Ovary (tissue), 9 donors: ENCODE results near the gene THAP4. TPM values are rescaled to one million over a fixed set of nuclear protein-coding genes. Genes with fewer than 3 reads are reported as not detected.

Source experiments
- DNase-seq, 5 donors: peaks; one replicate each; pipeline ENCODE4 v3.0.0-alpha.2; 2019 to 2020
- H3K27ac ChIP-seq, 2 donors: fragments of 200-600 bp; one replicate each; pipeline versions ENCODE4 v1.5.1 to v1.8.0; 2019 to 2022
- H3K27me3 ChIP-seq: fragments of 200-600 bp; one replicate; pipeline ENCODE4 v1.8.0; 2022
- H3K36me3 ChIP-seq: fragments of 200-600 bp; sonication (generic); one replicate; pipeline ENCODE4 v1.5.1; 2019
- H3K4me1 ChIP-seq: one replicate; pipeline ENCODE4 v1.8.1; 2013; ENCODE audit warnings: mild to moderate bottlenecking, moderate library complexity; ENCODE audit not compliant: insufficient read depth
- H3K4me3 ChIP-seq: fragments of 200-600 bp; sonication (generic); one replicate; pipeline ENCODE4 v1.5.1; 2017
- H3K9me3 ChIP-seq, 2 donors: fragments of 200-600 bp in 1 of 2; sonication (generic) in 1 of 2; one replicate each; pipeline versions ENCODE4 v1.5.1 to v1.8.1; 2013 to 2019; ENCODE audit warnings: mild to moderate bottlenecking in 1 of 2, moderate library complexity in 1 of 2
- CTCF ChIP-seq, 3 donors: fragments of 450-650 bp in 2 of 3; fragments of 200-600 bp in 1 of 3; IDR thresholded peaks; one replicate each; pipeline versions ENCODE4 v1.5.1 to v1.8.0; 2016 to 2022; ENCODE audit warnings: antibody characterized with exemption in 3 of 3, mild to moderate bottlenecking in 1 of 3
- EP300 ChIP-seq: sonication (generic); formaldehyde crosslinking; IDR thresholded peaks from one replicate; pipeline ENCODE4 v1.6.1; 2017; ENCODE audit warnings: antibody characterized with exemption
- POLR2A ChIP-seq: fragments of 450-650 bp; IDR thresholded peaks from one replicate; pipeline ENCODE4 v1.6.1; 2017; ENCODE audit warnings: antibody characterized with exemption, mild to moderate bottlenecking, moderate library complexity
- WGBS, 3 donors: extraction: QIAGEN DNeasy Blood & Tissue Kit in 1 of 3; methylation state at CpG; one replicate each; pipeline versions ENCODE4 v1.1.5 to v1.1.7; 2013 to 2017; 5-methylcytosine and 5-hydroxymethylcytosine counted together
- intact Hi-C, 4 donors: fragments of 100-400 bp; cut with DNase I; formaldehyde crosslinking; loops; one replicate each; pipeline versions ENCODE4 v1.11.0 to v1.15.1; 2022 to 2023
- polyA plus RNA-seq, 2 donors: library from polyadenylated mRNA; stranded (reverse); fragments of 200-250 nt in 1 of 2; fragments of 350-450 nt in 1 of 2; fragmentation: Illumina TruSeq in 1 of 2; extraction: RNeasy Lipid Tissue Mini Kit (QIAGEN cat#74804) in 1 of 2; gene quantifications; one replicate each; pipeline ENCODE4 v1.2.3, GENCODE V29; 2013 to 2014
- total RNA-seq, 7 donors: library from RNA; depleted of rRNA in 2 of 7; stranded (reverse); fragments of >200 nt in 2 of 7; fragmentation: NEBNext Ultra II Directional in 3 of 7; extraction: Animal tissue kit (Norgen Biotek cat#: 25700) in 3 of 7; gene quantifications; one replicate each; pipeline versions ENCODE4 v1.1.0 to v1.2.4, GENCODE V29; 2016 to 2023
- donor health status: DM: no; HTN: no; CAD: no; lungs with moderate emphysema.
- donor health status: DM: no; HTN: no; CAD: no.
- donor health status: Bipolar disorder and iron deficiency.
- donor health status: DM: yes; HTN: yes; CAD: no.
- donor health status: DM: no; HTN: no; CAD: no.
- donor health status: DM: yes; HTN: yes; CAD: no.

THAP4 gene
- total and polyA plus RNA-seq, 9 donors: 12.1 to 54.7 (median 40.3) TPM

GRCh38 chr2:241652142-241652541, 15.2 kb upstream of the THAP4 start:
- TF ChIP-seq POLR2A: no peak
- TF ChIP-seq CTCF (IDR thresholded peaks at IDR 0.05): no peak
- no peak for TF ChIP-seq EP300
- no peaks in the 10 kb centered on the region for H3K4me1 ChIP-seq
- H3K9me3 ChIP-seq: no peaks in the 10 kb centered on the region
- no peak overlapping the region for H3K4me3 ChIP-seq
- DNase-seq: no peak
- H3K27ac ChIP-seq: no peak overlapping the region
- 95 to 97% (median 95%) methylated on average over 9 of the region's 9 CpGs for WGBS, 3 donors
- intact Hi-C loops: loop anchor here in 2 of 4 donors (10.0 kb wide), 1 partner anchor 797 kb away; no protein-coding TSS in a partner anchor
- no peaks in the 10 kb centered on the region for H3K27me3 ChIP-seq
- no peaks in the 10 kb centered on the region for H3K36me3 ChIP-seq

GRCh38 chr2:241649927-241650326, 13.0 kb upstream of the THAP4 start:
- TF ChIP-seq POLR2A: no peak
- no peak for TF ChIP-seq EP300
- TF ChIP-seq CTCF (IDR thresholded peaks at IDR 0.05): no peak
- H3K4me1 ChIP-seq: no peaks in the 10 kb centered on the region
- intact Hi-C loops: loop anchor here in 2 of 4 donors (10.0 kb wide), 1 partner anchor 795 kb away; no protein-coding TSS in a partner anchor
- no peaks in the 10 kb centered on the region for H3K36me3 ChIP-seq
- no peak overlapping the region for H3K27ac ChIP-seq
- no peak for DNase-seq
- WGBS, 3 donors: 91 to 93% (median 92%) methylated on average over 6 of the region's 6 CpGs
- H3K9me3 ChIP-seq: no peaks in the 10 kb centered on the region
- H3K27me3 ChIP-seq: no peaks in the 10 kb centered on the region
- H3K4me3 ChIP-seq: no peak overlapping the region

- Histone ChIP-seq H3K27me3 (no peaks in the 10 kb centered on the region), H3K4me3 (no peak overlapping the region), H3K4me1 (no peaks in the 10 kb centered on the region), H3K36me3 (no peaks in the 10 kb centered on the region), H3K9me3 (no peaks in the 10 kb centered on the region), H3K27ac (no peak overlapping the region)
- intact Hi-C loops: no loop called here
- WGBS, 3 donors: 79 to 85% (median 83%) methylated on average over 4 of the region's 4 CpGs
- TF ChIP-seq POLR2A: no peak
- TF ChIP-seq EP300: no peak
- DNase-seq: no peak
Observed at GRCh38 chr2:241649404-241649803, 12.4 kb upstream of the THAP4 start.

- Histone ChIP-seq H3K27me3 (no peaks in the 10 kb centered on the region), H3K36me3 (no peaks in the 10 kb centered on the region), H3K4me1 (no peaks in the 10 kb centered on the region), H3K4me3 (no peak overlapping the region), H3K9me3 (no peaks in the 10 kb centered on the region), H3K27ac (no peak overlapping the region)
- TF ChIP-seq CTCF (IDR thresholded peaks at IDR 0.05) (no peak), POLR2A (no peak), EP300 (no peak)
- WGBS, 3 donors: 91 to 93% (median 92%) methylated on average over 6 of the region's 6 CpGs
- intact Hi-C loops: no loop called here
- no peak for DNase-seq
Observed at GRCh38 chr2:241648453-241648852, 11.5 kb upstream of the THAP4 start.

GRCh38 chr2:241645915-241646645, 9.1 kb upstream of the THAP4 start:
- no peak for DNase-seq
- intact Hi-C loops: no loop called here
- Histone ChIP-seq H3K36me3 (no peaks in the 10 kb centered on the region), H3K4me1 (peaks cover 2% of the 10 kb centered on the region), H3K4me3 (no peak overlapping the region), H3K27me3 (no peaks in the 10 kb centered on the region), H3K9me3 (no peaks in the 10 kb centered on the region), H3K27ac (no peak overlapping the region)
- TF ChIP-seq CTCF (IDR thresholded peaks at IDR 0.05): no peak
- TF ChIP-seq EP300: no peak
- no peak for TF ChIP-seq POLR2A
- WGBS, 3 donors: 88 to 90% (median 89%) methylated on average over 14 of the region's 14 CpGs
